Femur (tissue), 1 donor: Measurements from ENCODE around the gene PSMB8.

ENCODE experiments used
- DNase-seq: peaks from one replicate; pipeline ENCODE4 v3.0.0-alpha.2; 2017

PSMB8 gene

DNA sequence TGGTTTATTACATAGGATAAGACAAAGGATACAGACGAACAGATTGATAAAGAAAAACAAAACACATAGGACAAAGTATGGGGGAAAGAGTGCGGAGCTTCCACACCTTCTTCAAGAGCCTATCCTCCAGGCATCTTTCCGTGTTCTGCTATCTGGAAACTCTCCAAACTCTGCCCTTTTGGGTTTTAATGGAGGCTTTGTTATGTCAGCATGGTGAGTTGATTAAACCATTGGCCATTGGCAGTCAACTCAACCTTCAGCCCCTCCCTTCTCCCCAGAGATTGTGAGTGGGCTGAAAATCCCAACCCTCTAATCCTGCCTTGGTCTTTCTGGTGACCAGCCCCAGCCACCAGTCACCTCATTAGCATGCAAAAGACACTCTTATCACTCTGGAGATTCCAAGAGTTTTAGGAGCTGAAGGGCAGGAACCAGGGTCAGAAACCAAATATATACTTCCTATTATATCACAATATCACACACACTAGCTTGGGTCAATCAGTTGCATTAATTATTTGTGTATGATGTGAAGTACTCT is 50.9 kb downstream of the PSMB8 start:
- DNase-seq, result no peak
